Measurements from ENCODE around the gene GRIP1.

GRCh38 chr12:66541426-66541825 is 137.4 kb downstream of the GRIP1 start:
- TF ChIP-seq CTCF (IDR thresholded peaks at IDR 0.05; ENCODE audit: extremely low read depth in 1 of 2, insufficient read depth in 1 of 2, low read depth in 1 of 2, low read length in 2 of 2) (no peak), JUN (IDR thresholded peaks at IDR 0.05; ENCODE audit: borderline replicate concordance, insufficient read depth, insufficient read length, low read depth) (no peak), EZH2 (IDR thresholded peaks at IDR 0.05; ENCODE audit: borderline replicate concordance, low read depth, low read length, severe bottlenecking) (no peak), POLR2A (IDR thresholded peaks at IDR 0.05; ENCODE audit: low read depth, low read length) (no peak), POLR2AphosphoS5 (IDR thresholded peaks at IDR 0.05; ENCODE audit: insufficient read depth, low read depth, low read length) (no peak)

All from endothelial cell of umbilical vein (primary cell).